ENCODE results near the gene MAST3. TPM values are rescaled to one million over a fixed set of nuclear protein-coding genes. Genes with fewer than 3 reads are reported as not detected.
A peak's percentile ranks its signal among the peaks of the same experiment; 100 is the strongest.

MAST3 gene
- total and polyA plus RNA-seq, 2 of the 13 experiments (the other 11 are each of a cell fraction or from before 2014, with no cell fraction given) = 4.1 to 4.6 TPM

DNA sequence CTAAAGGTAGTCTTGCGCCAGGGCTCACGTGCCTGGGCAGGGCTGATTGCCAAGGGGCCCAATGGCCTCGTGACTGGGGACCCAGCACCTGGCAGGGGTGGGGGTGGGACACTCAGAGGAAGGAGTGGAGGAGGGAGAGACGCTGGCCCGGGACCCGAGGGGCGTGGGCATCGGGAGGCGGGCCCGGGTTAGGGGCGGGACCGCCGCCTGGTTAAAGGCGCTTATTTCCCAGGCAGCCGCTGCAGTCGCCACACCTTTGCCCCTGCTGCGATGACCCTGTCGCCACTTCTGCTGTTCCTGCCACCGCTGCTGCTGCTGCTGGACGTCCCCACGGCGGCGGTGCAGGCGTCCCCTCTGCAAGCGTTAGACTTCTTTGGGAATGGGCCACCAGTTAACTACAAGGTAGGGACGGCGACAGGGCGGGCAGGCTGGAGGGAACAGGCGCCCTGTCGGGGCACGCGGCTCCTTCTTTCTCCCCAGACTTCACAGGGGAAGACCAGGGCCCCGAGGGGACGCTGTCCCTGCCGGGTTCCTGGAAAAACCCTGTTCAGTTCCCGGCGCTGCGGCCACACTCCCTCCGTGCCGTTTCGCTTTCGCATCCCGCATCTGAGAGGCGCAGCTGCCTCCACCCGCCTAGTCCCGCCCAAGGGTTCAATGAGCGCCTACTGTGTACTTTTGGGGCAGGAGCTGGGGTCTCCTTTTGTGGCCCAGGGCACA lies 76.2 kb downstream of the MAST3 start, which contains the start of gene IFI30 (continued):
- TF ChIP-seq, protein P1, sequence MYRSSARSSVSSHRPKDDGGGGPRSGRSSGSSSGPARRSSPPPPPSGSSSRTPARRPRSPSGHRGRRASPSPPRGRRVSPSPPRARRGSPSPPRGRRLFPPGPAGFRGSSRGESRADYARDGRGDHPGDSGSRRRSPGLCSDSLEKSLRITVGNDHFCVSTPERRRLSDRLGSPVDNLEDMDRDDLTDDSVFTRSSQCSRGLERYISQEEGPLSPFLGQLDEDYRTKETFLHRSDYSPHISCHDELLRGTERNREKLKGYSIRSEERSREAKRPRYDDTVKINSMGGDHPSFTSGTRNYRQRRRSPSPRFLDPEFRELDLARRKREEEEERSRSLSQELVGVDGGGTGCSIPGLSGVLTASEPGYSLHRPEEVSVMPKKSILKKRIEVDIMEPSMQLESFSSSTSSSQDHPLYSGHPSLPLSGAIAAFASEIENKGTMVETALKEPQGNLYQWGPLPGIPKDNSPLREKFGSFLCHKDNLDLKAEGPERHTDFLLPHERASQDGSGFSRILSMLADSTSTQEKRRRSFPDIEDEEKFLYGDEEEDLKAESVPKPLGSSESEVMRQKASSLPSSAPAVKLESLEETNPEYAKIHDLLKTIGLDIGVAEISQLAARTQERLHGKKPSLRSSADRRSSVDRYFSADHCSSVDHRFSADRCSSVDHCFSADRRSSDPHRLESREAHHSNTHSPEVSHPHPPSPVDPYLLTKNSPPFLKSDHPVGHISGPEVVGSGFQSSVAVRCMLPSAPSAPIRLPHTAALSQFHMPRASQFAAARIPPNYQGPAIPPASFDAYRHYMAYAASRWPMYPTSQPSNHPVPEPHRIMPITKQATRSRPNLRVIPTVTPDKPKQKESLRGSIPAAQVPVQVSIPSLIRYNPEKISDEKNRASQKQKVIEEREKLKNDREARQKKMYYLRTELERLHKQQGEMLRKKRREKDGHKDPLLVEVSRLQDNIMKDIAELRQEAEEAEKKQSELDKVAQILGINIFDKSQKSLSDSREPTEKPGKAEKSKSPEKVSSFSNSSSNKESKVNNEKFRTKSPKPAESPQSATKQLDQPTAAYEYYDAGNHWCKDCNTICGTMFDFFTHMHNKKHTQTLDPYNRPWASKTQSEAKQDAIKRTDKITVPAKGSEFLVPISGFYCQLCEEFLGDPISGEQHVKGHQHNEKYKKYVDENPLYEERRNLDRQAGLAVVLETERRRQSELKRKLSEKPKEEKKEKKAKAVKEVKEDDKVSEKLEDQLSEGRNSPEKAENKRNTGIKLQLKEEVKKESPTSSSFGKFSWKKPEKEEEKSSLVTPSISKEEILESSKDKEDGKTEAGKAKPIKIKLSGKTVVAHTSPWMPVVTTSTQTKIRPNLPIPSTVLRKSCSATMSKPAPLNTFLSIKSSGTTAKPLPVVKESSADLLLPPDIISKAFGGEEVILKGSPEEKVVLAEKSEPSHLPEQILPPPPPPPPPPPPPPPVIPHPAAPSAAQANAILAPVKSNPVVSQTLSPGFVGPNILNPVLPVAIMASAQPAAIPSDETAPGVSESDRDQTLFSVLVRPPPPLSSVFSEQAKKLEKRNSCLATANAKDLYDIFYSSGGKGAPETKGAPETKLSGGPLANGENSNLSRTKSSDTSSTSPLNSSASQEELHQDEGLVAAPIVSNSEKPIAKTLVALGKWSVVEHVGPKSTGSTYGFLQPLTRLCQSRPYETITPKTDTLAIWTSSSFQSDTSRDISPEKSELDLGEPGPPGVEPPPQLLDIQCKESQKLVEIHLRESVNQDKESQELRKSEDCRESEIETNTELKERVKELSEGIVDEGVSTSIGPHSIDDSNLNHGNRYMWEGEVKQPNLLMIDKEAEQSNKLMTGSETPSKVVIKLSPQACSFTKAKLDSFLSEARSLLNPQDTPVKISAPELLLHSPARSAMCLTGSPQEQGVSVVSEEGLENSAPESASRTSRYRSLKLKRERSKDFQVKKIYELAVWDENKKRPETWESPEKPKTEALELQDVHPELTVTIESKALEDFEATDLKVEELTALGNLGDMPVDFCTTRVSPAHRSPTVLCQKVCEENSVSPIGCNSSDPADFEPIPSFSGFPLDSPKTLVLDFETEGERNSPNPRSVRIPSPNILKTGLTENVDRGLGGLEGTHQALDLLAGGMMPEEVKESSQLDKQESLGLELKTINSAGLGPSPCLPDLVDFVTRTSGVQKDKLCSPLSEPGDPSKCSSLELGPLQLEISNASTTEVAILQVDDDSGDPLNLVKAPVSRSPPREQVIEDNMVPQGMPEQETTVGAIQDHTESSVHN (CRISPR knock-in tag; IDR thresholded peaks at IDR 0.05) = 0 out of 2 replicates have a peak, but pooled peaks have one; percentile 31
- TF ChIP-seq, protein P2, sequence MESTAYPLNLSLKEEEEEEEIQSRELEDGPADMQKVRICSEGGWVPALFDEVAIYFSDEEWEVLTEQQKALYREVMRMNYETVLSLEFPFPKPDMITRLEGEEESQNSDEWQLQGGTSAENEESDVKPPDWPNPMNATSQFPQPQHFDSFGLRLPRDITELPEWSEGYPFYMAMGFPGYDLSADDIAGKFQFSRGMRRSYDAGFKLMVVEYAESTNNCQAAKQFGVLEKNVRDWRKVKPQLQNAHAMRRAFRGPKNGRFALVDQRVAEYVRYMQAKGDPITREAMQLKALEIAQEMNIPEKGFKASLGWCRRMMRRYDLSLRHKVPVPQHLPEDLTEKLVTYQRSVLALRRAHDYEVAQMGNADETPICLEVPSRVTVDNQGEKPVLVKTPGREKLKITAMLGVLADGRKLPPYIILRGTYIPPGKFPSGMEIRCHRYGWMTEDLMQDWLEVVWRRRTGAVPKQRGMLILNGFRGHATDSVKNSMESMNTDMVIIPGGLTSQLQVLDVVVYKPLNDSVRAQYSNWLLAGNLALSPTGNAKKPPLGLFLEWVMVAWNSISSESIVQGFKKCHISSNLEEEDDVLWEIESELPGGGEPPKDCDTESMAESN (CRISPR knock-in tag; conservative IDR thresholded peaks at IDR 0.05) = peak; percentile 77; the same call in 1 of the 2 replicates
- TF ChIP-seq, protein P3, sequence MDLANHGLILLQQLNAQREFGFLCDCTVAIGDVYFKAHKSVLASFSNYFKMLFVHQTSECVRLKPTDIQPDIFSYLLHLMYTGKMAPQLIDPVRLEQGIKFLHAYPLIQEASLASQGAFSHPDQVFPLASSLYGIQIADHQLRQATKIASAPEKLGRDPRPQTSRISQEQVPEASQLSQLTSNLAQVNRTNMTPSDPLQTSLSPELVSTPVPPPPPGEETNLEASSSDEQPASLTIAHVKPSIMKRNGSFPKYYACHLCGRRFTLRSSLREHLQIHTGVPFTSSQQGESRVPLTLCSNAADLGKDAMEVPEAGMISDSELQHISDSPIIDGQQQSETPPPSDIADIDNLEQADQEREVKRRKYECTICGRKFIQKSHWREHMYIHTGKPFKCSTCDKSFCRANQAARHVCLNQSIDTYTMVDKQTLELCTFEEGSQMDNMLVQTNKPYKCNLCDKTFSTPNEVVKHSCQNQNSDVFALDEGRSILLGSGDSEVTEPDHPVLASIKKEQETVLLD (CRISPR knock-in tag; IDR thresholded peaks at IDR 0.05; ENCODE audit: low read depth) = no peak
- TF ChIP-seq, protein P4, sequence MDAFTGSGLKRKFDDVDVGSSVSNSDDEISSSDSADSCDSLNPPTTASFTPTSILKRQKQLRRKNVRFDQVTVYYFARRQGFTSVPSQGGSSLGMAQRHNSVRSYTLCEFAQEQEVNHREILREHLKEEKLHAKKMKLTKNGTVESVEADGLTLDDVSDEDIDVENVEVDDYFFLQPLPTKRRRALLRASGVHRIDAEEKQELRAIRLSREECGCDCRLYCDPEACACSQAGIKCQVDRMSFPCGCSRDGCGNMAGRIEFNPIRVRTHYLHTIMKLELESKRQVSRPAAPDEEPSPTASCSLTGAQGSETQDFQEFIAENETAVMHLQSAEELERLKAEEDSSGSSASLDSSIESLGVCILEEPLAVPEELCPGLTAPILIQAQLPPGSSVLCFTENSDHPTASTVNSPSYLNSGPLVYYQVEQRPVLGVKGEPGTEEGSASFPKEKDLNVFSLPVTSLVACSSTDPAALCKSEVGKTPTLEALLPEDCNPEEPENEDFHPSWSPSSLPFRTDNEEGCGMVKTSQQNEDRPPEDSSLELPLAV (CRISPR knock-in tag; conservative IDR thresholded peaks at IDR 0.05; ENCODE audit: low read depth) = no peak
- TF ChIP-seq MED8 (CRISPR knock-in tag; IDR thresholded peaks at IDR 0.05; ENCODE audit: insufficient replicate concordance) = peak; percentile 67
- TF ChIP-seq LCORL (IDR thresholded peaks at IDR 0.05) = no peak
- TF ChIP-seq LCORL (CRISPR knock-in tag; IDR thresholded peaks at IDR 0.05) = peak; percentile 72
- TF ChIP-seq, protein P5, sequence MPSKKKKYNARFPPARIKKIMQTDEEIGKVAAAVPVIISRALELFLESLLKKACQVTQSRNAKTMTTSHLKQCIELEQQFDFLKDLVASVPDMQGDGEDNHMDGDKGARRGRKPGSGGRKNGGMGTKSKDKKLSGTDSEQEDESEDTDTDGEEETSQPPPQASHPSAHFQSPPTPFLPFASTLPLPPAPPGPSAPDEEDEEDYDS (CRISPR knock-in tag; IDR thresholded peaks at IDR 0.05) = peak; percentile 96
- TF ChIP-seq EEA1 (CRISPR knock-in tag; IDR thresholded peaks at IDR 0.05; ENCODE audit: borderline replicate concordance) = peak; percentile 26; the same call in 1 of the 2 replicates
- TF ChIP-seq DMAP1 (CRISPR knock-in tag; IDR thresholded peaks at IDR 0.05) = peak; percentile 46
- peak; percentile 17; the same call in 1 of the 2 replicates for TF ChIP-seq AKAP8 (CRISPR knock-in tag; IDR thresholded peaks at IDR 0.05)
- TF ChIP-seq NR2F6 (IDR thresholded peaks at IDR 0.05) = 0 out of 2 replicates have a peak, but pooled peaks have one; percentile 8
- TF ChIP-seq NR2F6 (CRISPR knock-in tag; IDR thresholded peaks at IDR 0.05) = peak; percentile 15; the same call in 1 of the 2 replicates
- 0 out of 2 replicates have a peak, but pooled peaks have one; percentile 27 for TF ChIP-seq ZZZ3 (CRISPR knock-in tag; IDR thresholded peaks at IDR 0.05; ENCODE audit: borderline replicate concordance)
- no peak for TF ChIP-seq ZNF879 (CRISPR knock-in tag; IDR thresholded peaks at IDR 0.05)
- TF ChIP-seq MYC (CRISPR knock-in tag; IDR thresholded peaks at IDR 0.05; ENCODE audit: borderline replicate concordance) = peak; percentile 60; the same call in 1 of the 2 replicates

All from HepG2 (cell line).